HK-2 (cell line): Measurements from ENCODE around the gene CIAO2B.
A peak's percentile ranks its signal among the peaks of the same experiment; 100 is the strongest.

ENCODE experiments used
- DNase-seq: peaks from one replicate; pipeline ENCODE4 v3.0.0-alpha.2; 2018; ENCODE audit not compliant: unreplicated experiment

CIAO2B gene

DNA sequence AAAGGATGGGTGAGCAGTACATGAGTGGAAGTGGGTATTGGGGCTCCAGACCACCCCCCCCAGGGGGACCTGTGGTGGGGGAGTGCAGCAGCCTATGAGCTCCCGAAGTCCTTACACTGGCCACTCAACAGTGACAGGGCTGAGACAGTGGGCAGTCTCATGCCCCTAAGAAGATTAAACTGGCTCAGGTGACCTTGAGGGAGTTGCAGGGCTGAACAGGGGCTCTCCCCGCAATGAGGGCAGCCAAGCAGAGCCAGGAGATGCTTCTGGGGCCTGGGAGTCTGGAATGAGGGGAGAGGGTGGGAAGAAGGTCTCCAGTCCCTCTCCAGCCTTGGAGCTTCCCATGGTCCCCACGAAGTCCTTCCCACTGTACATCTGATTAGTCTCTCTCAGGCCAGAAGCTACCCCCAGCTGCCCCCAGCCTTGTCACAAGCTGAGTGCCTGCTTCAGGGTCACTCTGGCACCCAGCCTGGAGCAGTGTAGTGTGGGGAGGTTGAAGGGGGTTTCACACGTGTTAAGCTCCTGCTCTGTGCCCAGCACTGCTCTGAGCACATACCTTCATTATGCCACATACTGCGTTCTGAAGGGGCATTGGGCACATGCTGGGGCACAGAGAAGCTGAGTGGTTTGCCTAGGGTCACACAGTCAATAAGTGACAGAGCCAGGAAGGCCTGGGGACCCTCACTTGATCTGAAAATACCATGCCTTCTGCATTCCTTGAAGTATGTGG, 14.5 kb downstream of the CIAO2B start:
- DNase-seq: no peak

DNA sequence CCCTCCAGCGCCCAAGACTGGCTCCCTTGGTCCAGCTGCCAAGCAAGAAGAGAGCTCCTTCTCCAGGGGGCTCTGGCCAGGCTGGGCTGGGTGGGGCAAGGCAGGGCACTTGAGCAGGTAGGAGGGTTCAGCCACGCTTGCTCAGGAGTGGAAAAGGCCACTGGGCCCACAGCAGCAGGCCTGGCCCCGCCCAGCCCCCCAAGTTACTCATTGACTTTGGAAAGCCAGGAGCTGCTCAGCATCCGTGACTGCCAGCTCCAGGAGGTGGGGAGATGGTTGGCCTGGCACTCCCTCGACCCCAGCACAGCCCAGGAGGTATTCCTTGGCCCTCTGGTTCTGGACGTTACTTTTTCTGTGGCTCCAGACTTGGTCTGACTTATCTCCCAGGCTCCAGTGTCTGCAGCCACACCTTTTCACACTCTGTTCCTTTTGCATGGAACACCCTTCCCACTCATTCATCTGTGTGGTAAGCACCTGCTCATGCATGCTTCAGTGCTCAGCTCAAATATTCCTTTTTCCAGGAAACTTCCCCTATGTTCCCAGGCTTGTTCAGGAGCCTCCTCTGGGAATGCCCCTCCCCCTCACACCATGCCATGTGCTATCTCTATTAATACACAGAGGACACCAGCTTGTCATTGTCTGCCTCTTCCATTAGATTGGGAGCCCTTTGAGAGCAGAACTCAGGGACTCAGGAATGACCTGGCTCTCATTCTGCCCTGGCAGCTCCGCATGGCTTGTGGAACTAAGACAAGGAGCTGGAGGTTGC, 15.2 kb downstream of the CIAO2B start, which contains the start of gene CDH16:
Gene CDH16, minus strand, starts transcription at position 83 of the 766 bp plus-strand sequence. CDS start 820 bp downstream, outside the sequence.
- DNase-seq: peak; percentile 84

DNA sequence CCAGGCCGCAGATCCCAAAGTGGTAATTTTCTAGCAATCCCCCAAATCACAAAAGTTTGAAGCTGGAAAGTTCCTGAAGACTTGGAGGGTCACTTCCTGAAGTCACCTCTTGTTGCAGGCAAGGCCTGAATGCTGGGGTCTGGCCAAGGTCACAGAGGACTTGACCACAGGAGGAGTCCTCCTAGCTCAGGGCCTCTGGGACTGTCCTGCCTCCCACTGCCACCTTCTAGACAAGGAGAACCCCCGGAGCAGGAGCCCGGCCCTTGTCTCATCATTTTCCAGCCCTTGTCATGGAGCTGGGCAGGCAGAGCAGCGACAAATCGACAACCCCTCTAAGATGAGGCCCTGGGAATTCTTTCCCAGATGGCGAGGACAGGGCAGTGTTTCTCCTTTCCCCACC, 15.8 kb downstream of the CIAO2B start:
- DNase-seq: no peak

DNA sequence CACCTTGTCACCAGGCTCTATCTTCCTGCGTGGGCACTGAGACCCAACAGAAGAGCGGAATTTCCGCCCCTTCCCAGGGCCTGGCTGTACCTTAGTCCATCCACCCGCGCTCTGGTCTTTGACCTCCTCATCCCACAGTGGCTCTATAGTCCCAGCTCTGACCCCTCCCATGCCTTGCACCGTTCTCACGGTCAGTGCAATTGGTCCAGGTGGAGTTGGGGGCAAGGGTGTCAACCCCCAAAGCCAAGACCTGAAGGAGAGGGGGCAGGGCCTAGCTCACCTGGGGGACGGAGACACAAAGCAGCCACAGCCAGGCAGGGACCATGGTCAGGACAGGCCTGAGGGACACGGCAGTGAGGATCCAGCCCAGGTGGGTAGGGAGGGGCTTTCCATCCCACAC, 16.5 kb downstream of the CIAO2B start:
- no peak for DNase-seq

DNA sequence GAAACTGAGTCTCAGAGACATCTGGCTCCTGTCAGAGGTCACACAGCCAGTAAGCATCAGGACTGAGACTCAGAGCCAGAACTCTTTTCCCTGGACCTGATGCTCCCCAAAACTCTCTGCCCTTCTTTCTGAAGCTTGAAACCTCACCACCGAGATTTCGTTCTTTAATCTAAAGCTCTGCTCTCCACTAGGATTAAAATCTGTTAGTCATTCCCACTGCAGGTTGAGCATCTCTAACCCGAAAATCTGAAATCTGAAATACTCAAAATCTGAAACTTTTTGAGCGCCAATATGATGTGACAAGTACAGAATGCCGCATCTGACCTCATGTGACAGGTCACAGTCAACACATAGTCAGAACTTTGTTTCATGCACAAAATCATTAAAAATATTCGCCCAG, 17.7 kb downstream of the CIAO2B start:
- DNase-seq: no peak

DNA sequence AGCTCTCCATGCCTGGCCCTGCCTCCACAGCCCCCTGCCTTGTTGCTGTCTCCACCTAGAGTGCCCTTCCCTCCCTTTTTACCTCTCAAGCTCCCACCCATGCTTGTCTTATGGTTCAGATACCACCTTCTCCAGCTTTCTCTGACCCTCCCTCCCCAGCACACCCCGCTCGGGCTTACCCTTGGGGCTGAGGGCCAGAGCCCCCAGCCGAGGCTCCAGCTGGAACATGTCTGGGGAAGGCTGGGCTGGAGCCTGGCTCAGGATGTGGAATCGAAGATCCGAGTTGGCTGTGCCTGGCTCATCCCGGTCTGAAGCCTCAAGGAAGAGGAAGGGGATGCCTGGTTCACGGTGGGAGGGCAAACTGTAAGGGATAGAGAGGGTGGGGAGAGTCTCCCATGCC, 19.2 kb downstream of the CIAO2B start:
- DNase-seq: no peak

DNA sequence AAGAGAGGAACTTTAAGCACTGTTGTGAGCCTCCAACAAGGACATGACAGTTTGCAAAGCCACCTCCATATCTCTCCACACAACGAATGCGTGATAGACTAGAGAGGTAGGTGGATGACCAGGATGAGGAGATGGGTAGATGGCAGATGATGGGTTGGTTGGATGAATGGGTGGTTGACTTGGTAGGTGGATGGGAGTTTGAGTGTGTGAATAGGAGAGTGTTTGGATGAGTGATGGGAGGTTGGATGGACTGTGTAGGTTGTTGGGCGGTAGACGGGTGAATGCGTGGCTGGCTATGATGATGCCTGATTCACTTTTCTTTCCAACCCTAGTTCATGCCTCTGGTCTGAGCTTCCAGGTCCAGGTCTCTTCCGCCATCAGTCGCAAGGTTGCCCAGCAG, 19.7 kb downstream of the CIAO2B start:
- no peak for DNase-seq

DNA sequence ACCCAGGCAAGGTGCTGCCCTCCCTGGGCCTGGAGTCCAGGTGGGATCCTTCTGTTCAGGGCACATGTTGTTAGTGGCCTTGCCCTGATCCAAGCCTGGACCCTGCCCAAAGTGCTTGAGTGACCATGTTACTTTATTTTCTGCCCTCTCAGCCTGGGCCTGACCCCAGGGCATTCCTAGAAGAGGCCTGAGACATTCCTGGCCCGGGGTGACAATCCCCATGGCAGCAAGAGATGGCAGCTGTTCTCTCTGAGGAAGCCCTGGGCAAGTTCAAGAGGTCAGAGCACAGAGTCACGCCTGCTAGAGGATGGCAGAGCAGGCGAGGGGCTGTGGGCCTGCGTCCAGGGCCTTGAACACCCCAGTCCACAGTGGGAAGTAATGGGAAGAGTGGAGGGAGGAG, 20.5 kb downstream of the CIAO2B start:
- no peak for DNase-seq

DNA sequence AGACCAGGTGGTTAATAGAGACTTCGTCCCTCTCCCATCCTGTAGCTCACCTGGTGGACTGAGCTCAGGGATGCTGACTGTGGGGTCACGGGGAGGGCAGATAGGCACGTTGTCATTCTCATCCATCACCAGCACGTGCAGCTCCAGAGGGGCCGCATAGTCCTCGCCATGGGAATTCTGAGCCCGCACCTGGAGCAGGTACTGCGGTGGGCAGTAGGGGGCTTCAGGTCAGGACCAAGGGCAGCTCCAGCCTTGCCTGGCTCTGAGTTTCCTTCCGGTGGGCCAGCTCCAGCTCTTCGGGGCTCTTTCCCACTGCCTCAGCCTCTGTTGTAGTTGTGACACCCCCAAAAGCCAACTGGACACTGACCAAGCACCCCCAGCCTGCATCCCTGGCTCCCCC, 21.1 kb downstream of the CIAO2B start:
- DNase-seq: no peak

DNA sequence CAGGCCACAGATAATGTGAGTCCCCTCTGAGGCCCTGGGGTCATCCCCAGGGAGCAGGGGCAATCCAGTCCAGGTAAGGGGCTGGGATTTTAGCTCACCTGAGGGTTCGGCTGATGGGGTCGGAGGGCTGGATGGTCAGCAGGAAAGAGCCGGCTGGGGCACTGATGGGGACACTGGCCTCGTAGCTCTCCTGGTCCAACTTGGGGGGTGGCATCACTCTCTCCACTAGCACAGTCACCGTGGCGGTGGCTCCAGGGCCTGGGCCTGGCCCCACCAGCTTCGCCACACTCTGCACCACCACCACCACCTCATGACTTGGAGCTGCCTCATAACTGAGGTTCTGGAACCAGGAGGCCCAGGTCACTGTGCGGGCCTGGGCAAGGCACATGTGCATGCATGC, 22.4 kb downstream of the CIAO2B start:
- DNase-seq: no peak

DNA sequence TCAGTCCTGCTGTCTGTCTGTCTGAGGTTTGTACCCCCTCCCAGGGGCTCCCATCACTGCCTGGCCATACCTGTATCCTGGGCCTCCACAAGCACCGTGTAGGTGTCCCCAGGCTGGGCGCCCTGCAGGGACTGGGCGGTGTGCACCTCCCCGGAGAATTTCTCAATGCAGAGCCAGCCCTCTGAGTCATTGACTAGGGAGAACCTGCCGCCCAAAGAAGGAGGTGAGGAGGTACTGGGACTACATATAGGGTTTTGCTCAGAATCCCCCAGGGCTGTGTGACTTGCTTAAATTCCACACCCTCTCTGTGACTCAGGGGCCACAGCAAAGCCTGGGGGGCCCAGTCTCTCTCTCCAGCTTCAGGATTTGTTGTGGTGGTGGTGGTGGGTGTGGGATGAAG, 23.1 kb downstream of the CIAO2B start:
- no peak for DNase-seq

DNA sequence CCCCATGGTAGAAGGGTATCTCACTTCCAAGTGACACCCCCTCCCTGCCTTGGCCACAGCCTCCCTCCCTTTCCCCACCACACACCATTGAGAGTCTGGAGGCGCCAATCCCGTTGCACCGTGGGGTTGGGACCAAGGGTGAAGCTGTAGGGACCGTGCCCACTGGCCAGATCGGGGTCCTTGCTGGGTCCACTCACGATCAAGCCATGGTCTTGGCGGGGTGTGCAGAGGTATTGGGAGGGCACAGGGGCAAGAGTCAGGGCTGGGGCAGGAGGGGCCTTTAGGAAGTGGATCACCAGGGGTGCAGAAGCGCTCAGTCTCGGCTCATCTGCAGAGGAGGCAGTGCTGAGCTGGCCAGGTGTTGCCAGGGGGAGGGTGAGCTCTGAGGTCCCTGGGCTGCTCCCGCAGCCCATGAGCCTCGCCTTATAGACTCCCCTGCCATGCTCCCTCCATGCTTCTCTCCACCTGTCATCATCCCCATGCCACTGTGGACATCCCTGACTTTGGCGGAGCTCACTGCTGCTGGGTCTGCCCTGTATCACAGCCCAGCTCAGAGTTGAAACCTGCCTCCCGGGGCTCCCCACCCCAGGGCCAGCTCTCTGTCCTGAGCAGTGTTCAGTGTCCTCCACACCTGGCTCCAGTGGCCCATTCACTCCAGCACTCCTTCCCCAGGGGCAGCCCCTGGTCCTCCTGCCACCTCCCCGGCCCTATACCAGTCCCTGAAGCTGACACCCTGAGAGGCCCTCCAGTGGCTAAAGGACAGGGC, 23.8 kb downstream of the CIAO2B start:
- DNase-seq: no peak

DNA sequence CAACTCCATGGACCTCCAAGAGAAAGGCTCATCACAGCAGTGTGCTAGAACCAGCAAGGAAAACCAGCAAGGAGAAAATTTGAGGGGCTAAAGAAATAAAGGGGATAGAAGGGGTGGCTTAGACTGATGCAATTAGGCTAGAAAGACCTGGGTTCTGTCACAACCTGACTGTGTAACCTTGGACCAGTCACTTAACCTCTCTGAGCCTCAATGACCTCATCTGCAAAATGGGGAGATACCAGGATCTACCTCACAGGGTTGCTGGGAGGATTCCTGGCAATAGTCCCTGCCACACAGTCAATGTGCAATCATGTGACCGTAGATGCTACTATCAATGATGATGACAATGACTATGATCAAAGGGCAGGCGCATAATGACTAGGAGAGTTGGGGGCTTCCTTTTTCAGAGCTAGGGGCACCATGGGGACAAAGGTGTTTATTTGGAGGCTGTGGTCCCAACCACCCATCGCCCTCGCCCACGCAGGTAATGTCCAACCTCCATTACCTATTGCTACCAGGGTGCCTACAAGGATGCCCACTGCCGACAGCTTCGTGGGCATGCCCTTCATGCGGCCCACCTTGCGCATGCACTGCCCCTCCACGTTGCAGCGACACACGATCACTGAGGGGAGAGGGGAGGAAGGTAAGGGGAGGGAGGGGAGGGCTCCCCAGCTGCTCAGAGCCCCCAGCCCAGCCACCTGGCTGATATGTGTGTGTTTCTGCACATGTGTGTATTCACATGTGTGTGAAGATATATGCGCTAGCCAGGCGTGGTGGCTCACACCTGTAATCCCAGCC, 25.2 kb downstream of the CIAO2B start:
- no peak for DNase-seq

DNA sequence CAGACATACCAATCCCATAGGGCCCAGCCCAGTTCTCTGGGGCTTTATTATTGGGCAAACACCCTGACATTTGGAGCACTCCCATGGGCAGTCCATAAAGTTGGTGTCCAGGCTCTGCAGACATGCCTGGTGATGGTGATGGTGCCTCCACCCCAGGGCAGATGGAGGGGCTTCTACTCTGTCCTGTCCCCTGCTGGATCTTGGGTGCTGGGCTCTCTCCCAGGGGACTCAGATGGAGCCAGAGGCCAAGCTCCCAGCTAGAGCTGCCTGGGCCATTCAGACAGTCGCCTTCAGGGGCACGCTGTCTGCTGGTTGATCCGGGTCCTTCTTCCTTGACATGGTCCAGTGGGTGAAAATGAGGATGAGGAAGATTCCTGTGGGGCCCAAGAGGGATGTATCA, 26.1 kb downstream of the CIAO2B start:
- no peak for DNase-seq

DNA sequence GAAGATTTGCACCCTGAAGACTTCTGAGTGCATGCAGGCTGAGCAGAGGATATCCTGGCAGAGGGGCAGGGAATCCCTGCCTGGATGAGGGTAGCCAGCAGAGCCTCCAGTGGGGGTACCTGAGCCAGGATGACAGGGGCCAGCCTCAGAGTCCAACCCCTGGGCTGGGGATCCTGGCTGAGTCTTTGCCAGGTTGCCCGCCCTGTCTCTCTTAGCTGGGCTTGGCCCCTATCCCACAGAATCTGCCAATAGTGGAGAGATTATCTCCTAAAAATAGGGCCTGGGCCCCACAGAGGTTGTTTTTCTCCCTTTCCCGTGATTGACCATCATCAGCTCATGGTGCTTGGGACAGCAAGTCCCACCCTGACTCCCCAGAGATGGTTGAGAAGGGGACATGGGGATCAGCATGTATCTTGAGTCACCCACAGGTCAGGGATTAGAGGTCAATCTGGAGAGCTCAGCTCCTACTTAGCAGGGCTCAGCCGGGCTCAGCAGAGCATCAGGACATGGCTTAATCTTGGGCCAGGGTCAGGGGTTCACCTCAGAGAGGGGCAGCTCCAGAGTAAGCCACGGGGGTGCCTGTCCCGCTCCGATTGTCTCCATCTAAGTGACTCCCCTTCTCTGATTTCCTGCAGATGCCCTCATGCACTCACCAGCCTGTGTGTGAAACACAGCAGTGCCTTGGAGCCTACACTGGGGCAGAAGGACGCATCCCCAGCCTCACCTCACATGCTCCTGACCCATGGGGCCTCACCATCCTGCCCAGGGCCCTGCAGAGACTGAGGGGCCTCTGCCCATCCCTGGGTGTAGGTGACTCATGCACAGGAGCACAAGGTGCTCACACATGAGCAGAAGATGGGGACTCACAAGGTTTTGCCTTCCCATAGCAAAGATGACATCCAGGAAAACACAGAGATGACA, 27.0 kb downstream of the CIAO2B start:
- no peak for DNase-seq

DNA sequence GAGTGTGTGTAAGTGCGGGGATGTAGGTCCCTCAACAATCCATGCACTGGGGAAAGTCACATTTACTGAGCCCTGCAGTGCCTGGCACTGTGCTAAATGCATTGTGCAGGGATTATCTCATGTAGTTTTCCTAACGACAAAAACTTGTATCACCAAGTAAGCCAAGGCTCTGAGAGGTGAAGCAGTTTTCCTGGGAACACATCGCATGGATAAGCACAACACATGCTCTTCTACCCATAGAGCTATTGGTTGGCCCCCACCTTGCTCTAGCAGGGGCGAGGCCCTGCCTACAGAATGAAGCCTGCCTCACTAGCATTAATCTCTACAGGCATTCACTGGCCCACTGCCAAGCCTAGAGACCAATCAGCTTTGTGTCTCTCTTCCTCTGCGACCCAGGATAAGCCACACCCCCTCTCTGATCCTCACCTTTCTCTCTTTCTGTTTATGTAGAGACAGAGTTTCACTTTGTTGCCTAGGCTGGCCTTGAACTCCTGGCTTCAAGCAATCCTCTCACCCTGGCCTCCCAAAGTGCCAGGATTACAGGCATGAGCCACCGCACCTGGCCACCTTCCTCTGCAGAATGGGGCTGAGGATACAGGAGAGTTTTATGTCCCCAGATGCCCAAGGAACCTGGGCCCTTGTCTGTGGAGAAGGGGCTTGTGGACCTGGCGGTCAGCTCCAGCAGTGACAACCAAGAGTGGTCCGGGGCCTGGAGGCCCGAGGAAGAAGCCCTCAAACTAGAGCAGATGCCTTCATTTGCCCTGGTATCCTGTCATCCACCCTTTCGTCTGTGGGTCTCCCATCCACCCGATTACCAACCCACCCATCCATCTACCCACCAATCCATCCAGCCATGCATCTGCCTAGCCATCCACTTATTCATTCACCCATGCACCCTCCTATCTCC, 28.3 kb downstream of the CIAO2B start:
- DNase-seq: no peak

DNA sequence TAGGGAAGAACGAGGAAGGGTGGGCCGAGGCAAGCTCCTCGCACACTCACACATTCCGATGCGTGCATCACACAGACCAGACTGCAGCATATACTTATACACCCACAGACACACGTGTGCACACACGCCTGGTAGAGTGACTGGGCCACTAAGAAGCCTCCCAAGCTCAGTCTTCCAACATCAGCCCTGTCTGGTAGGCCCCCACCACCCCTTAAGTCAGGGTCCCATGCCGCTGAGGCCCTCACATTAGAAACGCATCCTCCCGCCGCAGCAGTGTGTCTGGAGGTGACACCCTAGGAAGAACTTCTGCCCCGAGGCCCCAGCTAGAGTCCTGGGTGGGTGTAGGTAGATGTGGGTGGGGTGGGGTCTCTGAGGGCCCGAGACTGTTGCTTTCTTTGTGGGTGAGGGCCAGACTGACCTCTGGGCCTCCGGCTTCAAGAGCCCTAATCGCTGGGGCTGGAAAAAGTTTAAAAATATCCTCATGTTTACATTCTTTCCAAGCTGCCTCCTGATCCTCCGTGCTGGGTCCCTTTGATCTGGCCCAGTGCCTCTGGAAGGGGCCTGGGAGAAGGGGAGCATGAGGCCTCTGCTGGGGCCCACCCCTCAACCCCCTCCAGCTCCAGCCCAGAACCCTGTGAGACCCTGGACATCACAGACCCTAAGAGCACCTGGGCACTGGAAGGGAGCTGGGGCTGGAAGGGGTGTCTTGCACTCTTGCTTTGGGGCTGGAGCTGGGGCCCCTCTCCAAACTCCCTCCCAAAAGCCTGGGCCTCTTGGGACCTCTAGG, 29.2 kb downstream of the CIAO2B start:
- no peak for DNase-seq

DNA sequence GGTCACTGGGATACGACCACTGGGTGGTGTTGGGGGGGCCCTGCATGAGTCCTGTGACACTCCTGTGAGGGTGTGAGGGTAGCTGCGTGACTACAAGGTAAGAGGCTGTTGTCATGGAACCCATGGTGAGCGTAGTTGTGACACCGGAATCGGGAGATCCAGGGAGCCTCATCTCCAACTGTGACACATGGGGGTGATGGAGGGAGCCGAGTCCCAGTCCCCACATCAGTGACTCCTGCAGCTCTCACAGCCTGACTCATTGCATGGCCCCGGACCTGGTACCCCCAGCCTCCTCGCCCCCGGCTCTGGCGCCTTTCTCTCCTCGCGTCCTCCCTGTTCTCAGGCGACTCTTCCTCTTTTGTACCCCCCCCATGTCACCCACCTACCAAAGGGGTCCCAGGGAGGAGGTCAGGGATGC, 29.8 kb downstream of the CIAO2B start:
- no peak for DNase-seq
